Karpas-422 (cell line): ENCODE data around the gene TRMT44. TPM values are rescaled to one million over a fixed set of nuclear protein-coding genes. Genes with fewer than 3 reads are reported as not detected.

Experiments used
- DNase-seq: peaks from one replicate; pipeline ENCODE4 v3.0.0-alpha.2; 2015
- H2AFZ ChIP-seq: fragments of 200-600 bp; sonication (generic); 2 replicates; pipeline ENCODE4 v1.6.1; 2014; ENCODE audit warnings: antibody characterized with exemption, low read length, mixed read lengths
- H3K27ac ChIP-seq: fragments of 200-600 bp; sonication (generic); 2 replicates; pipeline ENCODE4 v1.5.1; 2014; ENCODE audit warnings: mild to moderate bottlenecking, low read length, moderate library complexity
- H3K27me3 ChIP-seq: fragments of 200-600 bp; sonication (generic); 2 replicates; pipeline ENCODE4 v1.6.1; 2014; ENCODE audit warnings: low read length, mixed read lengths
- H3K36me3 ChIP-seq: fragments of 200-600 bp; sonication (generic); 2 replicates; pipeline ENCODE4 v1.6.1; 2014; ENCODE audit warnings: low read length, mixed read lengths; ENCODE audit not compliant: insufficient read depth
- H3K4me1 ChIP-seq: fragments of 200-600 bp; sonication (generic); 2 replicates; pipeline ENCODE4 v1.6.1; 2014; ENCODE audit warnings: mild to moderate bottlenecking, low read length, mixed read lengths
- H3K4me2 ChIP-seq: fragments of 200-600 bp; sonication (generic); 2 replicates; pipeline ENCODE4 v1.6.1; 2014; ENCODE audit warnings: low read length, low read depth, mild to moderate bottlenecking; ENCODE audit not compliant: poor library complexity, severe bottlenecking
- H3K4me3 ChIP-seq: fragments of 200-600 bp; sonication (generic); 2 replicates; pipeline ENCODE4 v1.5.1; 2014; ENCODE audit warnings: mild to moderate bottlenecking, antibody characterized with exemption, low read length, mixed read lengths
- H3K79me2 ChIP-seq: fragments of 200-600 bp; sonication (generic); 2 replicates; pipeline ENCODE4 v1.6.1; 2014; ENCODE audit warnings: mild to moderate bottlenecking, low read length, mixed read lengths
- H3K9ac ChIP-seq: fragments of 200-600 bp; sonication (generic); 2 replicates; pipeline ENCODE4 v1.6.0; 2014; ENCODE audit warnings: low read length
- H3K9me2 ChIP-seq: fragments of 200-600 bp; sonication (generic), shearing (Covaris generic); replicated peaks from 2 replicates; pipeline ENCODE4 v1.6.0; 2014; ENCODE audit warnings: mild to moderate bottlenecking, low read length, moderate library complexity; ENCODE audit not compliant: insufficient read depth
- H3K9me3 ChIP-seq: fragments of 300-700, 200-600 bp; sonication (generic); 2 replicates; pipeline ENCODE4 v1.6.1; 2014; ENCODE audit warnings: low read length, mixed read lengths
- H4K20me1 ChIP-seq: fragments of 200-600 bp; sonication (generic); 2 replicates; pipeline ENCODE4 v1.6.1; 2014; ENCODE audit warnings: mild to moderate bottlenecking, antibody characterized with exemption, low read length, low read depth; ENCODE audit not compliant: insufficient read depth
- total RNA-seq: library from RNA; depleted of rRNA; stranded (reverse); fragments of >200 nt; shearing (Covaris generic); gene quantifications from 2 replicates; pipeline ENCODE4 v1.2.3, GENCODE V29; 2014; ENCODE audit warnings: low replicate concordance

TRMT44 gene
- total RNA-seq, 1 experiment from 2014 or later, result 14.1 TPM

DNA sequence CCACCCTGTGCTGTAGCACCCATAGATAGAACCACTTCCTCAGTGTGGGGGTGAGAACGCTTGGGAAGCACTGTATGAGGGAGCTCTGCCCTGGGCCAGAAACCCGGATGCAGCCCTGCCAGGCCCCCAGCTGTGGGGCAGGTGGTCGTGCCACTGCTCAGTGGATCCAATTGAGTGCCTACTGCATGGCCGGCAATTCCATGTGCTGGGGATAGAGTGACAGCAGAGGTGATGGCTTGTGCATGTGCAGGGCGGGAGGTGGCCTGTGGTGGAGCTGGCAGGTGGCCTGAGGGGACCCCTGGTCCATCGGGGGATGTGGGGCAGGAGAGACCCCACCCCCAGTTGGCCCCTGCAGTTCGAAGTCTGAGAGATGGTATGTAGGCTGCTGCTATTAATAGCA, 60.4 kb downstream of the TRMT44 start:
- H3K4me3 ChIP-seq, result no peak overlapping the region
- no peak overlapping the region for H3K27ac ChIP-seq
- no peaks in the 10 kb centered on the region for H3K36me3 ChIP-seq
- H3K4me2 ChIP-seq, result no peak overlapping the region
- H3K9me3 ChIP-seq, result peaks cover 3% of the 10 kb centered on the region; the same call in 1 of the 2 replicates
- no peaks in the 10 kb centered on the region for H3K9me2 ChIP-seq
- no peaks in the 10 kb centered on the region for H3K79me2 ChIP-seq
- no peak overlapping the region for H3K9ac ChIP-seq
- H4K20me1 ChIP-seq, result no peaks in the 10 kb centered on the region
- no peaks in the 10 kb centered on the region for H3K27me3 ChIP-seq
- H3K4me1 ChIP-seq, result no peaks in the 10 kb centered on the region
- H2AFZ ChIP-seq, result no peak overlapping the region
- no peak for DNase-seq

DNA sequence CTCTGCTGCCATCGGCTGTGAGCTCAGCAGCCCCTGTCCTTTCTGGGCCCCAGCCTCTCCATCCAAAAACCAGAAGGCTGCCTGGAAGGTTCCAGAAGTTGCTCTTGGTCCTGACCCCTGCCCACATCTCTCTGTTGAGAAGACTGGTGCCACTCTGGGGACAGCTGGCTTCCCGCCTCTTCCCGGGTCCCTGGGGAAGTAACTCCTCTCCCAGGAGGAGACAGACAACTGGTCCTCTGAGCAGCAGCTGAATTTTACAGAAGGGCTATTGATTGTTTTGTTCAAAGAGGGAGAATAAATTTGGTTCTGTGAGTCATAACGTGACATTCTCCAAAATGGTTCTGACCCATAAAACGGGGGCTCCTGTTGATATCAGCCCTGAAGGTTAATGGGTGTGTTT, 61.2 kb downstream of the TRMT44 start:
- no peak overlapping the region for H2AFZ ChIP-seq

DNA sequence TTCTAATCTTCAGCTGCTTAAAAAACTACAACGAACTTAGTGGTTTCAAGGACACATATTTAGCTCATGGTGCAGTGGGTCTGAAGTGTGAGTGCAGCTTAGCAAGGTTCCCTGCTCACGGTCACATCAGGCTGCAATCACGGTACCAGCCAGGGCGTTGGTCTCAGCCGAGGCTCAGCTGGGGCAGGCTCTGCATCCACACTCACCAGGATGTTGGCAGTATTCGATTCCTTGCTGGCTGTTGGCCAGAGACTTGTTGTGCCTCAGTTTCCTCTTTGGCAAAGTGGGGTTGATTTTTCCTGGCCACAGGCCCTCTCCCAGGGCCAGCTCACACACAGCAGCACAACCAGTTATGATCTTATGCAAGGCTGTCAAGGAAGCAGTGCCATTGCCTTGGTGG, 61.8 kb downstream of the TRMT44 start:
- H3K27ac ChIP-seq, result no peak overlapping the region
- no peak for DNase-seq
- no peak overlapping the region for H3K4me3 ChIP-seq
- no peaks in the 10 kb centered on the region for H3K27me3 ChIP-seq
- no peaks in the 10 kb centered on the region for H3K9me2 ChIP-seq
- no peaks in the 10 kb centered on the region for H3K9me3 ChIP-seq
- no peaks in the 10 kb centered on the region for H3K79me2 ChIP-seq
- H3K4me2 ChIP-seq, result no peak overlapping the region
- H4K20me1 ChIP-seq, result no peaks in the 10 kb centered on the region
- H2AFZ ChIP-seq, result no peak overlapping the region
- no peak overlapping the region for H3K9ac ChIP-seq
- no peaks in the 10 kb centered on the region for H3K36me3 ChIP-seq
- H3K4me1 ChIP-seq, result no peaks in the 10 kb centered on the region

More for the DNA sequence above, 61.2 kb downstream of the TRMT44 start:
- DNase-seq, result no peak
- Histone ChIP-seq H3K27ac (no peak overlapping the region), H3K27me3 (no peaks in the 10 kb centered on the region), H3K4me3 (no peak overlapping the region), H3K4me2 (no peak overlapping the region), H3K4me1 (no peaks in the 10 kb centered on the region), H3K79me2 (no peaks in the 10 kb centered on the region), H3K36me3 (no peaks in the 10 kb centered on the region), H3K9me2 (no peaks in the 10 kb centered on the region), H3K9me3 (no peaks in the 10 kb centered on the region), H3K9ac (no peak overlapping the region), H4K20me1 (no peaks in the 10 kb centered on the region)

DNA sequence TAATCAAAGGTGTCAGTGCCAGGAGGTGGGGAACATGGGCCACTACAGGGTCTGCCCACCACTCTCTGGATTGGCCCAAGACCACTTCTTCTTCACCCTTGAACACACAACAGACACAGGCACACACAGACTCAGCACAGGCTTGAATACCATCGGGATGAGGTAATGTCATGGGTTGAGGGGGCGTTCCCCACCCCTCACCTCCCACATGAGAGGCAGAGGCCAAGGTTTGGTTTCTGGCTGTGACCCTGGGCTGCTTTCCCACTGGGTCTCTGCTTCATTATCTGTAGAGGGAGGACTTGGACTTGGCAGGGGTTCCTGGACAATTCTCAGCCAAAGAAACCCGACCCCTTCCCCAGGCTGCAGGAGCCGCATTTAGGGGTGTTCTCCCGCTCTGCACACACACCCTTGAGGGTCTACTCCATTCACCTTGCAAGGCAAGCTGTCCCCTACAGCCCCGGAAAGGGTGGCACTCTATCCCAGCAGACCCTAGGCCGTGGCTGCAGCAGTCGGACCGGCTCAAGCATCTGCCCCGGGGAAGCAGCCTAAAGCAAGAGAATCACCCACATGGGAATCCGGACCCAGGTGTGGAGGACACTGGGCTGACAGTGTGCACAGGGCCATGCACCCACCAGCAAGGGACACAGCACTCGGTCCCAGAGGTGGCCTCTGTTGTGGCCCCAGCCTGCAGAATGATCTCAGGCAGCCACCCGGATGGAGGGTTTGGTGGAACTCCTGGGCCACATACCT, 62.4 kb downstream of the TRMT44 start:
- no peaks in the 10 kb centered on the region for H3K27me3 ChIP-seq
- H2AFZ ChIP-seq, result no peak overlapping the region
- no peak overlapping the region for H3K4me2 ChIP-seq
- no peaks in the 10 kb centered on the region for H3K79me2 ChIP-seq
- no peaks in the 10 kb centered on the region for H3K4me1 ChIP-seq
- DNase-seq, result no peak
- H3K4me3 ChIP-seq, result no peak overlapping the region
- H3K9ac ChIP-seq, result no peak overlapping the region
- H3K9me2 ChIP-seq, result no peaks in the 10 kb centered on the region
- no peaks in the 10 kb centered on the region for H4K20me1 ChIP-seq
- H3K9me3 ChIP-seq, result no peaks in the 10 kb centered on the region
- no peaks in the 10 kb centered on the region for H3K36me3 ChIP-seq
- H3K27ac ChIP-seq, result no peak overlapping the region

DNA sequence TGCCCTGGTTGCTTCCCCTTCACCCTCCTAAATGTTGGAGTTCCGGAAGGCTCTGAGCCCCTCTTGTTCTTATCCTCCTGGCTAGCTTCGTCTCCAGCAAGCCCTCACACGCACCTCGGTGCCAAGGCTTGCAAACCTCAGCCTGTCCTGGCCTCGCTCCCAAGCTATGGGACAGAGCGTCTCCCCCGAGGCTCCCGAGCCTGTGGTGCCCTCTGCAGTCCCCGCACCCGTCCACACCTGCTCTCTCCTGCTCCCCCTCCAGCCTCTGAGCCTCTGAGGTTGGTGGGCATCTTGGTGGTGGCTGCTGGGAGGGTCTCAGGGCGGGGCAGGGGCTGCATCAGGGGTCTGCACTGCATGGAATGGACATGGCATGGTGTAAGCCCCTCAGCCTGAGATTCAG, 63.2 kb downstream of the TRMT44 start:
- Histone ChIP-seq H3K4me3 (no peak overlapping the region), H3K79me2 (no peaks in the 10 kb centered on the region), H3K4me2 (no peak overlapping the region), H4K20me1 (no peaks in the 10 kb centered on the region), H3K9ac (no peak overlapping the region), H3K27me3 (no peaks in the 10 kb centered on the region), H3K36me3 (no peaks in the 10 kb centered on the region), H3K9me3 (no peaks in the 10 kb centered on the region), H3K27ac (no peak overlapping the region), H3K9me2 (no peaks in the 10 kb centered on the region), H2AFZ (no peak overlapping the region), H3K4me1 (no peaks in the 10 kb centered on the region)
- DNase-seq, result no peak

DNA sequence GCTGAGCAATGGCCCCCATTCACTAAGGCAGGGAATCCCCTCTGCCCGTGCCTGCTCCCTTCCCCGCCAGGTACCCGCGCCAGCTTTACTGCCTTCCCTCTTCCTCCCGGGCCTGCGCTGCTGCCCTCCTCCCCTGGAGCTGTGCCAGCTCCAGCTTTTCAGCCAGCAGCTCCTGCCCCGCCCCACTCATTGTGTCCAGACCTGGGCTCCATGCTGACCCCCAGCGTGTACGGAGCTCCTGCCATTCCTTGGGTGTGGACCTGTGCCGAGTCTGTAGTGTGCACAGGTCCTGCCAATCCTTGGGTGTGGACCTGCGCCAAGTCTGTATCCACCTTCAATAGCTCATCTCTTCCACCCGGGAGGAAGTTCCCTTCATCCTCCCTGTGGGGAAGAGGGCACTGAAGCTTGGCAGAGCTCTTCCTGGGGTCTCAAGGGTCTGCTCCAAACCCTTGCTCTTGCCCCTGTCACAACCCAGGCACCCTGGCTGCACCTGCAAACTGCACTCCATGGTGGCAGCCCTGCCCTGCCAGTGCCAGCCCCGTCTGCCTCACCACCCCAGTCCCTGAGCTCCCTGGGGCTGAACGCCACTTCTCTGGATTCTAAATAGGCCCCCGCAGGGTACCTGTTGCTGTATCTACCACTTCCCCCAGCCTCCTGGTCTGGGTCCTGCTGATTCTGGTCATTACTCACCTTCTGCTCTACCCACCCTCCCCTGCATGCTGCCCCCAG, 63.9 kb downstream of the TRMT44 start:
- H3K27ac ChIP-seq, result no peak overlapping the region

DNA sequence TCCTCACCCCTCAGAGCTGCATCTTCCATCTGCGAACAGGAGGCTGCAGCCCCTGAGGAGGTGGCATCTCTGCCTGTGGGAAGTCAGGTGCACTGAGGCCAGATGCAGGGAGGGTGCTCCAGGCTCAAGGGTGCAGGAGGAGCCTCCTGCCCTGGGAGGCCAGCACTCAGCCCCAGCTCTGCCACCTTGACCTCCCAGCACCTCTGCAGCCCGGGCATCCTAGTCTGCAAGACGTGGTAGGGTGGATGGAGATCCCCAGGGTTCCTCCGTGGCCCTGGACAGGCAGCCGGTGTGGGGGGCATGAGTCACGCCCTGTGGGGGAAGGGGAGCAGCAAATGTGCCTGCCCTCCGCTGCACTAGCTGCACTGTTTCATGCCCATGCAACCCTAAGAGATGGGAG, 64.7 kb downstream of the TRMT44 start:
- H3K4me1 ChIP-seq, result no peaks in the 10 kb centered on the region
- DNase-seq, result no peak
- no peaks in the 10 kb centered on the region for H3K36me3 ChIP-seq
- H3K4me3 ChIP-seq, result no peak overlapping the region
- H4K20me1 ChIP-seq, result no peaks in the 10 kb centered on the region
- H2AFZ ChIP-seq, result no peak overlapping the region
- H3K9me2 ChIP-seq, result no peaks in the 10 kb centered on the region
- no peaks in the 10 kb centered on the region for H3K9me3 ChIP-seq
- H3K27ac ChIP-seq, result no peak overlapping the region
- H3K27me3 ChIP-seq, result no peaks in the 10 kb centered on the region
- no peaks in the 10 kb centered on the region for H3K79me2 ChIP-seq
- no peak overlapping the region for H3K4me2 ChIP-seq
- H3K9ac ChIP-seq, result no peak overlapping the region

More for the DNA sequence above, 63.9 kb downstream of the TRMT44 start:
- no peak overlapping the region for H3K4me3 ChIP-seq
- no peaks in the 10 kb centered on the region for H3K36me3 ChIP-seq
- H3K27me3 ChIP-seq, result no peaks in the 10 kb centered on the region
- no peaks in the 10 kb centered on the region for H3K79me2 ChIP-seq
- H2AFZ ChIP-seq, result no peak overlapping the region
- H3K9me3 ChIP-seq, result no peaks in the 10 kb centered on the region
- DNase-seq, result no peak
- no peak overlapping the region for H3K9ac ChIP-seq
- no peak overlapping the region for H3K4me2 ChIP-seq
- no peaks in the 10 kb centered on the region for H4K20me1 ChIP-seq
- no peaks in the 10 kb centered on the region for H3K9me2 ChIP-seq
- no peaks in the 10 kb centered on the region for H3K4me1 ChIP-seq

DNA sequence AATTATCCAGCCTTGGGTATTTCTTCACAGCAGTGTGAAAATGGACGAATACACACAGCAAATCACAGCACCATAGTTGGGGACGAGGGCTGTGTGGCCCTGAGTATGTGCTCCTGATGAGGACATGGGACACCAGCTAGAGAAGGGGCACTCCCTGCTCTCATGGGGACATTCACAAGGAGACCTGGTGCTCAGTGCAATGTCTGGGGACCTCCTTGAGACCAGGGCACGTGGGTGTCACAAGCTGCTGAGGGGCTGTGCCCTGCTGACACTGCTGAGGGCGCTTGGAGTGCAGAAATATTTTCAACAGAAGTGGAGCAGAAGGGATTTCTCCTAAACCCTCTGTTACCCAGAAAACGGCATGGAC, 65.4 kb downstream of the TRMT44 start:
- no peak for DNase-seq
- H4K20me1 ChIP-seq, result no peaks in the 10 kb centered on the region
- H3K4me3 ChIP-seq, result no peak overlapping the region
- no peaks in the 10 kb centered on the region for H3K27me3 ChIP-seq
- H3K27ac ChIP-seq, result no peak overlapping the region
- no peaks in the 10 kb centered on the region for H3K36me3 ChIP-seq
- H2AFZ ChIP-seq, result no peak overlapping the region
- H3K9me2 ChIP-seq, result no peaks in the 10 kb centered on the region
- no peak overlapping the region for H3K9ac ChIP-seq
- H3K4me1 ChIP-seq, result no peaks in the 10 kb centered on the region
- no peak overlapping the region for H3K4me2 ChIP-seq
- H3K9me3 ChIP-seq, result no peaks in the 10 kb centered on the region
- no peaks in the 10 kb centered on the region for H3K79me2 ChIP-seq
